Thymus (tissue), 11 donors: ENCODE data around the gene ESYT2. TPM values are rescaled to one million over a fixed set of nuclear protein-coding genes. Genes with fewer than 3 reads are reported as not detected.
A peak's percentile ranks its signal among the peaks of the same experiment; 100 is the strongest.

ENCODE experiments used
- DNase-seq, 9 donors: peaks; one replicate each; pipeline ENCODE4 v3.0.0-alpha.2; 2013; ENCODE audit warnings: low spot score in 9 of 9, low read depth in 6 of 9, missing footprints in 1 of 9
- H3K27ac ChIP-seq, 2 donors: one replicate each; pipeline ENCODE4 v1.5.1; 2013; ENCODE audit warnings: control low read depth in 1 of 2, low read depth in 1 of 2, low read length in 1 of 2, mild to moderate bottlenecking in 1 of 2, moderate library complexity in 1 of 2
- H3K27me3 ChIP-seq, 2 donors: one replicate each; pipeline ENCODE4 v1.5.1; 2013; ENCODE audit warnings: low read length in 1 of 2; ENCODE audit not compliant: control insufficient read depth in 2 of 2, insufficient read depth in 1 of 2
- H3K36me3 ChIP-seq, 2 donors: one replicate each; pipeline ENCODE4 v1.5.1; 2013; ENCODE audit warnings: low read length in 1 of 2, mild to moderate bottlenecking in 1 of 2, moderate library complexity in 1 of 2; ENCODE audit not compliant: control insufficient read depth in 2 of 2, insufficient read depth in 2 of 2
- H3K4me1 ChIP-seq, 2 donors: one replicate each; pipeline ENCODE4 v1.5.1; 2013; ENCODE audit warnings: low read length in 2 of 2; ENCODE audit not compliant: control insufficient read depth in 2 of 2, insufficient read depth in 2 of 2
- H3K4me3 ChIP-seq, 2 donors: one replicate each; pipeline ENCODE4 v1.5.1; 2013; ENCODE audit warnings: low read length in 2 of 2, control low read depth in 1 of 2, mild to moderate bottlenecking in 1 of 2
- H3K9me3 ChIP-seq, 2 donors: one replicate each; pipeline ENCODE4 v1.5.1; 2013; ENCODE audit warnings: low read length in 1 of 2, mild to moderate bottlenecking in 1 of 2; ENCODE audit not compliant: control insufficient read depth in 2 of 2, insufficient read depth in 1 of 2
- WGBS: extraction: QIAGEN DNeasy Blood & Tissue Kit; methylation state at CpG from one replicate; pipeline ENCODE4 v1.1.7; 2013; 5-methylcytosine and 5-hydroxymethylcytosine counted together
- polyA plus RNA-seq: library from polyadenylated mRNA; stranded (reverse); fragments of 200-250 nt; gene quantifications from one replicate; pipeline ENCODE4 v1.2.3, GENCODE V29; 2013
- total RNA-seq: library from RNA; stranded (reverse); fragments of 120-200 nt; gene quantifications from one replicate; pipeline ENCODE4 v1.2.4, GENCODE V29; 2013
- donor health status: healthy.

Gene ESYT2
- total and polyA plus RNA-seq, 2 donors, result 35.7 to 66.2 TPM

GRCh38 chr7:158831738-158832091 lies 2.4 kb upstream of the ESYT2 start:
- no peaks in the 10 kb centered on the region for H3K9me3 ChIP-seq
- H3K27me3 ChIP-seq, result peaks cover 0 to 3% of the 10 kb centered on the region in 2 donors
- 95% methylated on average over 6 of the region's 6 CpGs for WGBS
- H3K36me3 ChIP-seq, result no peaks in the 10 kb centered on the region
- DNase-seq, result no peak
- H3K4me3 ChIP-seq, result no peak overlapping the region
- H3K27ac ChIP-seq, result no peak overlapping the region
- peaks cover 7 to 17% of the 10 kb centered on the region in 2 donors for H3K4me1 ChIP-seq

GRCh38 chr7:158830211-158830723 lies 958 bp upstream of the ESYT2 start:
- no peaks in the 10 kb centered on the region for H3K36me3 ChIP-seq
- peak overlapping the region; percentile 67 to 97 for H3K4me3 ChIP-seq
- H3K27me3 ChIP-seq, result peaks cover 0 to 3% of the 10 kb centered on the region in 2 donors
- no peaks in the 10 kb centered on the region for H3K9me3 ChIP-seq
- peak overlapping the region; percentile 88 to 97 for H3K27ac ChIP-seq
- DNase-seq, result no peak
- 10% methylated on average over 14 of the region's 14 CpGs for WGBS
- peaks cover 7 to 18% of the 10 kb centered on the region in 2 donors for H3K4me1 ChIP-seq

GRCh38 chr7:158829021-158829341 lies 328 bp downstream of the ESYT2 start:
- Histone ChIP-seq H3K4me3 (peak overlapping the region; percentile 68 to 97), H3K9me3 (no peaks in the 10 kb centered on the region), H3K36me3 (no peaks in the 10 kb centered on the region), H3K27ac (peak overlapping the region; percentile 93 to 97), H3K4me1 (peaks cover 7 to 16% of the 10 kb centered on the region in 2 donors), H3K27me3 (peaks cover 0 to 3% of the 10 kb centered on the region in 2 donors)
- under 1% methylated on average over 38 of the region's 38 CpGs for WGBS
- DNase-seq, result peak in 4 of 9 donors; percentile 75 to 85 (median 83)

- Histone ChIP-seq H3K27me3 (peaks cover 0 to 3% of the 10 kb centered on the region in 2 donors), H3K27ac (peak overlapping the region; percentile 93 to 97), H3K4me1 (peaks cover 7 to 16% of the 10 kb centered on the region in 2 donors), H3K4me3 (peak overlapping the region; percentile 68 to 97), H3K36me3 (no peaks in the 10 kb centered on the region), H3K9me3 (no peaks in the 10 kb centered on the region)
- peak in 1 of 9 donors; percentile 57 for DNase-seq
- WGBS, result under 1% methylated on average over 82 of the region's 82 CpGs
These were observed 932 bp downstream of the ESYT2 start for GRCh38 chr7:158828133-158829020.

GRCh38 chr7:158827411-158828132 lies 1.7 kb downstream of the ESYT2 start:
- H3K4me1 ChIP-seq, result peaks cover 7 to 19% of the 10 kb centered on the region in 2 donors
- DNase-seq, result peak in 2 of 9 donors; percentile 23 to 57
- H3K27me3 ChIP-seq, result peaks cover 0 to 3% of the 10 kb centered on the region in 2 donors
- no peaks in the 10 kb centered on the region for H3K9me3 ChIP-seq
- no peaks in the 10 kb centered on the region for H3K36me3 ChIP-seq
- WGBS, result 5% methylated on average over 13 of the region's 13 CpGs
- peak overlapping the region in 1 of 2 donors; percentile 72 for H3K27ac ChIP-seq
- peak overlapping the region; percentile 68 to 97 for H3K4me3 ChIP-seq

- Histone ChIP-seq H3K36me3 (no peaks in the 10 kb centered on the region), H3K4me1 (peaks cover 14 to 32% of the 10 kb centered on the region in 2 donors), H3K4me3 (no peak overlapping the region), H3K27ac (no peak overlapping the region), H3K9me3 (no peaks in the 10 kb centered on the region), H3K27me3 (peaks cover 0 to 3% of the 10 kb centered on the region in 2 donors)
- WGBS, result 94% methylated on average over 8 of the region's 8 CpGs
- no peak for DNase-seq
These were observed 3.5 kb downstream of the ESYT2 start for GRCh38 chr7:158825628-158826289.

- H3K4me3 ChIP-seq, result no peak overlapping the region
- 4% methylated on average over 4 of the region's 4 CpGs for WGBS
These were observed 5.3 kb downstream of the ESYT2 start for GRCh38 chr7:158824028-158824427.

GRCh38 chr7:158821171-158822031 lies 7.9 kb downstream of the ESYT2 start:
- no peaks in the 10 kb centered on the region for H3K36me3 ChIP-seq
- WGBS, result 29% methylated on average over 14 of the region's 14 CpGs
- no peak overlapping the region for H3K4me3 ChIP-seq
- H3K27me3 ChIP-seq, result no peaks in the 10 kb centered on the region
- peak overlapping the region; percentile 80 to 84 for H3K27ac ChIP-seq
- peak in 3 of 9 donors; percentile 40 to 76 (median 53) for DNase-seq
- H3K4me1 ChIP-seq, result peaks cover 27 to 43% of the 10 kb centered on the region in 2 donors
- no peaks in the 10 kb centered on the region for H3K9me3 ChIP-seq

More at GRCh38 chr7:158824028-158824427, 5.3 kb downstream of the ESYT2 start:
- Histone ChIP-seq H3K27ac (peak overlapping the region; percentile 46 to 53), H3K9me3 (no peaks in the 10 kb centered on the region), H3K36me3 (no peaks in the 10 kb centered on the region), H3K4me1 (peaks cover 16 to 32% of the 10 kb centered on the region in 2 donors), H3K27me3 (no peaks in the 10 kb centered on the region)
- DNase-seq, result peak in 3 of 9 donors; percentile 65 to 88 (median 76)
